Retina (tissue), 1 donor: ENCODE data around the gene DCAF11.

Experiments
- DNase-seq: peaks from one replicate; pipeline ENCODE4 v3.0.0-alpha.2; 2016

The DCAF11 gene

DNA sequence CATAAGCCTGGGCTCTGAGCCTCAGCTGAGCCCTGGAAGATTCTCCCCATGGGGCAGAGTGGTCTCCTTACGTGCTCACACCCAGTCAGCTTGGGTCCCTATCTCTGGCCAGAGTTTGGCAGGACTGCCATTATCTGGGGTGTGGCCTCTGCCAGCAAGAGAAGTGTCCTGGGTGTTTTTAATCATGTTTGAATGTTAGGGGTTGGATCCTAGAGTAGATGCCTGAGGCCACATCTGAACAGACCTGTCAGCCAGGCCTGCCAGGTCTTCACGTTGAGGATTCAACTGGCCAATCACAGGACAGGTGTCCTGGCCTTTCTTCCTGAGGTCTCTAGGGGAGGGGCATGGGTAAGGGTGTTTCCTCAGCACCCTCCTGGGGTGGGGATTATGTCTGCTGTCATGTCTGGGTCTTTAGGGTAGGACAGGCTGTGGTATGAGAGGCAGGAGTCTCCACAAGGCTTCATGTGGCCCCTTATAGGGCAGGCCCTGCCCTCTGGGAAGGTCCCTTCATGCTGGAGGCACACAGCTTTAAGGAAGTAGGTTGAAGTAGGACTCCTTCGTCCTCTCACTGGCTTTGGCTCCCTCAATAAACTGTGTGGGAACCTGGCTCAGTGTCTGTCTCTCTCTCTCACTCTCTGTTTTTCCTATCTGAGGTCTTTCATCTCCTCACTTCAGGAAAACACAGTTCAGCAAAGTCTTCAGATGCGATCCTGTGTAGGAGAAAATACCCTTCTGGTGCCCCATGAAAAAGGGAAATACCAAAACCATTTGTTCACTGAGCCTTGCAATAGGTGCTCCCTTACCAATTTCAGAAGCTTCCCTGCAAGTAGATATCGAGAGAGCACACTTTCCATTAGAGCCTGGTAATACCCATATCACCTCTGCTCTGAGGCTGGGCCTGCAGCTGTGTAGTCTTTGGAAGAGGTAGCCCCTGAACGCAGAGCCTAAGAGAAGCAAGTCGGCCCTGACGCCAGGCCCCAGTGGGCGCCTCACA, 9.1 kb downstream of the DCAF11 start:
- no peak for DNase-seq

DNA sequence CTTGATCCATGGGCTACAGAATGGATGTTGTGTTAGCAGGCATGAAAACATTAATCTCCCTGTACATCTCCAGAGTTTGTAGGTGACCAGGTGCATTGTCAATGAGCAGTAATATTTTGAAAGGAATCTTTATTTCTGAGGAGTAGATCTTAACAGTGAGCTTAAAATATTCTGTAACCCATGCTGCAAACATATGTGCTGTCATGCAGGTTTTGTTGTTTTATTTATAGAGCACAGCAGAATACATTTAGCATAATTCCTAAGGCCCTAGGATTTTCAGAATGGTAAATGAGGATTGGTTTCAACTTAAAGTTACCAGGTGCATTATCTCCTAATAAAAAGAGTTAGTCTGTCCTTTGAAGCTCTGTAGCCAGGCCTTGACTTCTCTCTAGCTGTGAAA, 12.4 kb downstream of the DCAF11 start:
- no peak for DNase-seq

DNA sequence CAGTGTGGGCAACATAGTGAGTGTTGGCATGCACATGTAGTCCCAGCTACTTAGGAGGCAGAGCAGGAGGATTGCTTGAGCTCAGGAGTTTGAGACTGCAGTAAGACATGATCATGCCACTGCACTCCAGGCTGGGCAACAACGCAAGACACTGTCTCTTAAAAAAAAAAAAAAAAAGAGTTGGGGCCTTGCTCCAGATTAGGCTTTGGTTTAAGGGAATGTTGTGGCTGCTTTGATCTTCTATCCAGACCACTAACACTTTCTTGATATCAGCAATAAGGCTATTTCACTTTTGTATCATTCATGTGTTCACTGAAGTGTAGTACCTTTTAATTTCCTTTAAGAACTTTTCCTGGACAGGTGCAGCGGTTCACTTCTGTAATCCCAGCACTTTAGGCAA, 13.1 kb downstream of the DCAF11 start:
- no peak for DNase-seq

DNA sequence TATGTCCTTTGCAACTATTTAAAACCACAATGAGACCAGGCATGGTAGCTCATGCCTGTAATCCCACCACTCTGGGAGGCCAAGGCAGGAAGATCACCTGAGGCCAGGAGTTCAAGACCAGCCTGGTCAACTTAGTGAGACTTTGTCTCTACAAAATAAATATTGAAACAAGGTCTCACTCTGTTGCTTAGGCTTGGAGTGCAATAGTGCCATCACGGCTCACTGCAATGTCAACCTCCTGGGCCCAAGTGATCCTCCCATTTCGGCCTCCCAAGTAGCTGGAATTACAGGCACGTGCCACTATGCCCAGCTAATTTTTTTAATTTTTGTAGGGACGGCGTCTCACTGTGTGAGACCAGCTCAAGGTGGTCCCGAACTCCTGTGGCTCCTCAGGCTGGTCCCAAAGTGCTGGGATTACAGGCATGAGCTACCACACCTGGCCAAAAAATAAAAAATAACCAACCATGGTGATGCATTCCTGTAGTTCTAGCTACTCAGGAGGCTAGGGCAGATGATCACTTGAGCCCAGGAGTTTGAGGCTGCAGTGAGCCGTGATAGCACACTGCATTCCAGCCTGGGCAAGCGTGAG, 14.9 kb downstream of the DCAF11 start:
- no peak for DNase-seq

DNA sequence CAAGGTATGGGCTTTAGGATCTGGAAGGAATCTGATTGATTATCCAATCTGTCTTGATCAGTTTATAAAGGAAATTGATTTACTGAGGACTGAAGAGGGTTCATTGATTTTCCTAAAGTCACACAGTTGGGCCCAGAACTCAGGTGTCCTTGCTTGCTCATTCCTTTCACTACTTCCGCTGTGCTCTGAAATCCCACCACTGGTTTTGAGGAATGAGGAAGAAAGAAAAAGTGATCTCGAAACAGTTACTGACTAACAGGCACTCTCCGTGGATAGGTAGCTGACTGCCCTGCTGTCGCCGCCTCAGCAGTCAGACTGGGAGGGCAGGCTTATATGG, 15.8 kb downstream of the DCAF11 start, which contains the start of gene FITM1:
Gene FITM1 (plus strand): TSS at position 280 of the 337 bp plus-strand sequence. CDS start 905 bp downstream, outside the sequence.
- DNase-seq: no peak

DNA sequence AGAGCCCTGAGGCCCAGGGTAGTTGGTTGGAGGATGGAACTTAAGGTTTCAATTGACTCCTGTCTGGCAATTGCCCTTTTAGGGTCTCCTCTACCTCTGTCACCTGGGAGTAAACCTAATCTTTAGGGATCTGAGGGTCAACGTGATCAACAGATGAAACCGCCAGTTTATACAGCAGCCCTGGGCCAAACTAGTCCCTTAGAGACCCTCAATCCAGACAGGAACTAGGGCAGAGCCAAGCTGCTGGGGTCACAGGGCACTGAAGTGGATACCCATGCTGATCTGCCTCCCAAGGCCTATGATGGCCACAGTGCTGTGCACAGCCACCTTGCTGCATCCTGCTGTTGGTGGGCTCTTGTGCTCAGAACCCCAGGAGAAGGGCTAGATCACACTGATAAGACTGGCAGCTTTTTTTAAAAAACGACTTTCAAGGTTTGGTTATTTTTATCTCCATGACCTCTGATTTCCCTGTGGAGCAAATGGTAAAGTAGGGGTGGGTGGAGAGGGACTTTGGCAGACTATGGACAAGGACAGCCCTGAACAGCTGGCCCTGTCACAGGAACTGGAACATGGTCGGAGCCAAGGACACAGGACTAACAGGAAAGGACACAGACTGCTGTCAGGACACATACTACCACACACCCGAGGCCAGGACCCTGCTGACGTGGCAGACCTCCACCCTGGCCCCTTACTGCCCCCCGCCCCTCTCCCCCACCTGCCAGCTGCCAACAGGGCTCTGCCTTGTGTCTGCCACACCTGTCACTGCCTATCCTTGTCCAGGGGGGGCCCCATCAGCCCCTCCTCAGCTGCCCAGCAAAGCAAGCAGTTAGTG, 16.4 kb downstream of the DCAF11 start:
- DNase-seq: no peak

DNA sequence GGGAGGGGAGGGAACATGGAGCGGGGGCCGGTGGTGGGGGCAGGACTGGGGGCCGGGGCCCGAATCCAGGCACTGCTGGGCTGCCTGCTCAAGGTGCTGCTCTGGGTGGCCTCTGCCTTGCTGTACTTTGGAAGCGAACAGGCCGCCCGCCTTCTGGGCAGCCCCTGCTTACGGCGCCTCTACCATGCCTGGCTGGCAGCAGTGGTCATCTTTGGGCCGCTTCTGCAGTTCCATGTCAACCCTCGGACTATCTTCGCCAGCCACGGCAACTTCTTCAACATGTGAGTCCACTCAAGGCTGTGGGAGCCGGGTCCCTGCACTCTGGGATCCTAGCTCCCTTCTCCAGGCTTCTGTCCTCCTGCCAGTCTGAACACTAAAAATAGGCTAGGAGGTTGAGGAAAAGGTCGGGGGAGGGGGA, 17.0 kb downstream of the DCAF11 start:
- DNase-seq: no peak

DNA sequence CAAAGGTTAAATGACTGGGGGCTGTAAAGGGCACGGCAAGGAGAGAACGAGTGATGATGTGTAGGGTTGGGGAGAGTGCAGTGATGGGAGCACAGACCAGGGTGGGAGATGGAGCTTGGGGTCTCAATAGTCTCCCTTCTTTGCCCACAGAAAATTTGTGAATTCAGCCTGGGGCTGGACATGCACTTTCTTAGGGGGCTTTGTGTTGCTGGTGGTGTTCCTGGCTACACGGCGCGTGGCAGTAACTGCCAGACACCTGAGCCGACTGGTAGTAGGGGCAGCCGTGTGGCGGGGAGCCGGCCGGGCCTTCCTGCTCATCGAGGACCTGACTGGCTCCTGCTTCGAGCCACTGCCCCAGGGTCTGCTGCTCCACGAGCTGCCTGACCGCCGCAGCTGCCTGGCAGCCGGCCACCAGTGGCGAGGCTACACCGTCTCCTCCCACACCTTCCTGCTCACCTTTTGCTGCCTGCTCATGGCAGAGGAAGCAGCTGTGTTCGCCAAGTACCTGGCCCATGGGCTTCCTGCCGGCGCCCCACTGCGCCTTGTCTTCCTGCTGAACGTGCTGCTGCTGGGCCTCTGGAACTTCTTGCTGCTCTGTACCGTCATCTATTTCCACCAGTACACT, 17.6 kb downstream of the DCAF11 start:
- no peak for DNase-seq

DNA sequence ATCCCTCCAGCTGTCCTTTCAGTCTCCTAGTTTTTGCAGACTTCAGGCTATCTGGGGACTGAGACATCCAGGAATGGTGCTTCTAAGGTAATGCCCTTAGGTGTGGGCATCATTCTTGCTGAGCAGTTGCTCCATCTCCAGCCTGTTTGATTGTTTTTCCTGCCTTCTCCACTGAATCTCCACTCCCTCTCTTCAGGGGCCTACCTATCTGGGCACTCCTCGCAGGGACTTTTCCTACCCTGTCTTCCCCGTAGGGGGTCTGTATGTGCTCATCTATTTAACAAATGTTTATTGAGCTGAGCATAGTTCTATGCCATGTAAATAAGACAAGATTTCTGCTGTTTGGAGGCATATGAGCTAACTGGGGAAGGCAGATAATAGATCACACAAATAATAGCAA, 18.4 kb downstream of the DCAF11 start:
- no peak for DNase-seq

DNA sequence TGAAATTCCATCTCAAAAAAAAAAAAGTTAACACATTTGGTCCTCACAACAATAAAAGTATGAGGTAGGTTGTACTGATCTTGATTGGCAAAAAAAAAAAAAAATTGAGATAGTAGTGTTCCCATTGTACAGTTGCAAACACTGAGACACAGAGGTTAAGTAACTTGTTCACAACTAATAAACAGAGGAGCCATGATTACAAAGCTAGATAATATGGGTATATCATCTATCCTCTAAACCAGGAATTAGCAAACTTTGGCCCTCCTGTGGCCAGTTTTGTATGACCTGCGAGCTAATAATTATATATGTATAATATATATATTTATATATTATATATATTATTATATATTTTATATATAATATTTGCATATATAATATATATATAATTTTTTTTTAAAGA, 19.2 kb downstream of the DCAF11 start:
- DNase-seq: no peak

DNA sequence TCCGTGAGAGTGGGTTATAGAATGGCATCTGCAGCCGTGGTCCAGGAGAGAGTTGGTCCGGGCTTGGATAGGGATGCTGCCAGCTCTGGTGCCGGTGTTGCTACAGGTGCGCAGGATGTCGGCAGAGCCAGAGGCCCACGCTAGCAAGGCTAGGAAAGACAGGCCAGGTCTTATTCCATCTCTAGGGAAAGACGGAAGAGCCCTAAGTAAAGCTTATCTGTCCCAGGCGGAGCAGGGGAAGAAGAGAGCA, 20.9 kb downstream of the DCAF11 start:
- DNase-seq: no peak

DNA sequence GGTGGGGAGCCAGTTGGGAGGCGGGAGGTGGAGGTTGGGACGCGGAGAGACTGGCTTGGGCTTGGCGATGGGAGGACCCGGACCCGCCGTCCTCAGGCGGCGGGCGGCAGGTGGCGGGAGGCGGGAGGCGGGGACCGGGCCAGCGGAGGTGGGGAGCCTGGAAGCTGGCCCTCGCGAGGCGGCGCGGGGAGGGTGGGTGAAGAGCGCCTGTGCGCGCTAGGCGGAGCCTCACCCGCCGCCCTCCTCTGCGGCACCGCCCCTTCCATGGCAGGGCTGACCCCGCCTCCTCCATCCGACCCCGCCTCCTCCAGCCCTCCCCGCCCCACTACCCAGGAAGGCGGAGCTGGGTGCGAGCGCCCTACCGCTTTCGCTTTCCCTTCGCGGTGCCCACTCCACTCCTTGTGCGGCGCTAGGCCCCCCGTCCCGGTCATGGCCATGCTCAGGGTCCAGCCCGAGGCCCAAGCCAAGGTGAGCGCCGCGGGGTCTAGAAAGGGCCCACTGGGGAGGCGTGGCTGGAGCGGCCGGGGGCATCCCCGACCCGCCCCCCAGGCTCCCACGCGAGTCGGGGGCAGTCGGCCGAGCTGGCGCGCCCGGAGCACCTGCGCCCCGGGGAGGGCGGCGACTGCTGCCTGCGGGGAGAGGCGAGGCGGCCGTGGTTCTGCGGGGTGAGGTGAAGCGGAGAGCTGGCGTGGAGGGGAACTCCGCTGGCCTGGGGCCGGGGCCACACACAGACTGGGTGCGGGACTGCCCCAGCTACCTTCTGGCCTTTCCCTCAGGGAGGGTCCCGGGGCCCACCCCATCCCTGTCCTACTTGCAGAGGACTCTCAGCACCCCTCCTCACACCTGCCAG, 21.5 kb downstream of the DCAF11 start, which contains the start of gene PSME1:
Gene PSME1 (plus strand): TSS at position 361 of the 850 bp plus-strand sequence. CDS start 69 bp downstream, at position 430.
- peak; percentile 85 for DNase-seq

DNA sequence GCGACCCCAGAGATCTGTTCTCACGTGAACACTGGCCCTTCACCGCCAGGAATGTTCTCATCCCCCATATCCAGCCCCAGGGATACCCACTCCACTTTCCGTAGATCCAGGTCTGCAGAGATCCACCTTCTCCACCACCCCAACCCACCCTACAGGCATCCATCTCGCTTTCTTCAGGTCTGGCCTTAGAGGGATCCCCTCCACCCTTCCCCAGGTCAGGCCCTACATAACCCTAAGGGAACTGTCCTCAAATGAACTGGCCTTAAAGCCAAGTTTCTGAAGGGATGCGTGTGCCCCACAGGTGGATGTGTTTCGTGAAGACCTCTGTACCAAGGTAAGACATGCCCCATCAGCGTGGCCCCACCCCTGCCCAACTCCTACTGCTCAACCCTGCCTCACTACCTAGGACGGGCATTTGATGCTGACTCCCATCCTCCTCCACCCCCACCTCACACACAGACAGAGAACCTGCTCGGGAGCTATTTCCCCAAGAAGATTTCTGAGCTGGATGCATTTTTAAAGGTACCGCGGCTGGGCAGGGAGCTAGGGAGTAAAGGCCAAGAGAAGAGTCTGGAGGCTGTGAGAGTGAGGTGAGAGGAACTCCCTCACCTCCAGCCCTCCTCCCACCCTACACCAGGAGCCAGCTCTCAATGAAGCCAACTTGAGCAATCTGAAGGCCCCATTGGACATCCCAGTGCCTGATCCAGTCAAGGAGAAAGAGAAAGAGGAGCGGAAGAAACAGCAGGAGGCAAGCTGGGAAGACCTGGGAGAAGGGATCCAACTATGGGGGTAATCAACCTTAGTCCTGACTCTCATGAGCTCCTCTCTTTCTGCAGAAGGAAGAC, 22.3 kb downstream of the DCAF11 start:
- DNase-seq: no peak

DNA sequence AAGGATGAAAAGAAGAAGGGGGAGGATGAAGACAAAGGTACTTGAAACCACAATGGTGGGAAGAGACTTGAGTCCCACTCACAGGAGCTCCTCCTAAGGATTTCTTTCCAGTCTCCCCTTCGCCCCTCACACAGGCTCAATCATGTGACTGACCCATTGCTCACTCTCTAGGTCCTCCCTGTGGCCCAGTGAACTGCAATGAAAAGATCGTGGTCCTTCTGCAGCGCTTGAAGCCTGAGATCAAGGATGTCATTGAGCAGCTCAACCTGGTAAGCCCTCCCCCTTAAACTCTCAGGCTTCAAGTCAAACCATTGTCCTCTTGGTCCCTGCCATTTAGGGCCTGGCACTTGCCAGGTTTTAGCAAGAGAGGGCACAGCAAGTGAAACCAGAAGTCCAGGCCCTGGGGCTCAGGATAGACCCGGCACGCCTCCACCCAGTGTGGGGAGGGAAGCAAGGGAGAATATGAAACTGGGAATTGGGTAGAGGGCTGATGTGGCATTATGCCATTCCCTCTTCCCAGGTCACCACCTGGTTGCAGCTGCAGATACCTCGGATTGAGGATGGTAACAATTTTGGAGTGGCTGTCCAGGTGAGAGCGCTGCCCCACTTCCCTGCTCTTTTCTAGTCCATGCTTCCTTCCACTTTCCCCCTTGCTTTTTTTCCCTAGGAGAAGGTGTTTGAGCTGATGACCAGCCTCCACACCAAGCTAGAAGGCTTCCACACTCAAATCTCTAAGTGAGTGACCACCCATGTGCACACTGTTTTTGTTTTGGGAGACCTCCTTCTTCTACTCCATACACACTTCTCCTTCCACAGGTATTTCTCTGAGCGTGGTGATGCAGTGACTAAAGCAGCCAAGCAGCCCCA, 23.2 kb downstream of the DCAF11 start:
- DNase-seq: no peak

DNA sequence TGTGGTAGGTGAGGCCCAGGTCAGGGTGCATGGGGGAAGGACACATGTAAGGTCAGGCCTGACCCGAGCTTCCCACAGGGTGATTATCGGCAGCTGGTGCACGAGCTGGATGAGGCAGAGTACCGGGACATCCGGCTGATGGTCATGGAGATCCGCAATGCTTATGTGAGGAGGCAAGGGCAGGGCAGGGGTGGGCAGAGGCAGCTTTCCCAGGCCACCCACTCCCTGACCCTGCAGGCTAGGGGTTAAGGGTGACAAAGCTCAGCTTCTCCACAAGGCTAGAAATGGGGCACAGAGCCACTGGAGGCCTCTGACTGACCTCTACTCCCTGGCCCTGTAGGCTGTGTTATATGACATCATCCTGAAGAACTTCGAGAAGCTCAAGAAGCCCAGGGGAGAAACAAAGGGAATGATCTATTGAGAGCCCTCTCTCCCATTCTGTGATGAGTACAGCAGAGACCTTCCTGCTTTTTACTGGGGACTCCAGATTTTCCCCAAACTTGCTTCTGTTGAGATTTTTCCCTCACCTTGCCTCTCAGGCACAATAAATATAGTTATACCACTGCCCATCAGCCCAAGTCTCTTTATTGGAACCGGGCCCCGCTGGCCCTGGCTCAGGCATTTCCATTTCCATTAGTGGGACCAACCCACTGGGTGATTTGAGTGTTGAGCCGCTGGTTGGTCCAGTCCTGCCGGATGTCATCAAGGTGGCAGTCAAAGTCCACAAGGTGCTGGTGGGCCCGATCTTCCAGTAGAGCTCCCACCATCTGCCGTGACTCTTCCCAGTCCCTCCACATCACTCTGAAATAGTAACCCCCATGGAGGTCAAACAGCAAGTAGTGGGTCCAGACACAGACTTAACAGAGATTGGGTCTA, 24.1 kb downstream of the DCAF11 start:
- no peak for DNase-seq

DNA sequence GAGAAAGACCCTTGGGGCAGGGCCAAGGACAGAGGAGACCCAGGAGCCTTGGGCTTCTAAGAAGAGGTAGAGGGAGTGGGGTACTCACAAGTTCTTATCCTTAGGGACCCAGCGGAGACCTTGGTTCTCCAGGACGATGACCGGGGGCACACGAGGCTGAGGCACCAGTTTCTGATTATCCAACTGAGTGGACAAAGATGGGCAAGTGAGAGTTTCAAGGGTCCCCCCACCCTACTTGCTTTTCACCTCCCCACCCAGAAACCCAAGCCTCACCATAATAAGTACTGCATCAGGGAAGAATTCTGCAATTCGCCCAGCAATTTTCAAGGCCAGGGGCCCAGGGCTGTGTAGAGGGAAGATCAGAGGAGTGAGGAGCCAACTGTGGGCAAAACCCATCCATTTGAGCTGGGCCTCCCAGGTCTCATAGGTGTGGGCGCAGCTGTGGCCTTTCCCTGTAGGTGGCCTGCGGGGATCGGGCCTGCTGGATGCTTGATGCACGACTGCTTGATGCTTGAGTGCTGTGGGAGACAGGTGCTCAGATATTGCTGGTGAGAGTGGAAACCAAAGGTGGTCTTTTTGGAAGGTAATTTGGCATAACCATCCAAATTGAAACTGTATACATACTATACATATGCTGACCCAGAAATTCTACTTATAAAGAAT, 24.8 kb downstream of the DCAF11 start:
- DNase-seq: no peak

DNA sequence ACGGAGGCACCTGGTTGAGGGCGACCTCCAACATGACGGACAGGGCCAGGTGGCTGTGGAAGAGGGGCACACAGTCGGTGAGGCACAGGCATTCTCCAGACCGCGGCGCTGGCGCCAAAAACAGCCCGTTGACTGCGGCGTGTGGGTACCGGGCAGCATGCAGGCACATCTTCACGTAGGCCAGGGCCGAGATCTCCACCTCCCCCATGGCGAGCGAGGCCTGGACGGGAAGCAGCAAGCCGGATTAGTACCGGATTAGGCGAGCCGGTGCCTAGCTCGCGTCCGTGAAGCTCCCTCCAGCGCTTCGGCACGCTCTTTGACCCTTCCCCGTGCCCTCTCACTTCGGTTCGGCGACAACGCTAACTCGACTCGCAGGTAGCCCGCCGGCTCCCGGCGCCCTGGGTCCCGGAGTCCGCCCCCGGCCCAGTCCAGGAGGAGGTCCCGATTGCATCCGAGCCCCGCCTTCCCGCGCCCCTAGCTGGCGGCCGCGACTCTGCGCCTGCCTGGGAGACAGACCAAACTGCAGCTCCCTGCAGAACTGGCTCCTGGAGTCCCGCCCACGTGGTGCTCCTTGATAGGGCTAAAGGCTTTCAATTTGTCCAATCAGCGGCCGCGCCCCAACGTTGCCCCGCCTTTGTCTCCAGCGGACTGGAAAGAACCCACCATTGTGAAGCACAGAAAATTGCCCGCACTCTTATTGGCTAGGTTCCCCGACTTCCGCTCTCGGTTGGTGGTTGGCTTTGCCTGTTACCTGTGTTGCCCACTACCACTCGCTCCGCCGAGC, 26.7 kb downstream of the DCAF11 start, which contains the start of gene EMC9:
Gene EMC9 (minus strand): TSS at position 495 of the 784 bp plus-strand sequence. CDS start 287 bp downstream, at position 208.
- DNase-seq: peak; percentile 99
